ENCODE data around the gene SELENOW.

DNA sequence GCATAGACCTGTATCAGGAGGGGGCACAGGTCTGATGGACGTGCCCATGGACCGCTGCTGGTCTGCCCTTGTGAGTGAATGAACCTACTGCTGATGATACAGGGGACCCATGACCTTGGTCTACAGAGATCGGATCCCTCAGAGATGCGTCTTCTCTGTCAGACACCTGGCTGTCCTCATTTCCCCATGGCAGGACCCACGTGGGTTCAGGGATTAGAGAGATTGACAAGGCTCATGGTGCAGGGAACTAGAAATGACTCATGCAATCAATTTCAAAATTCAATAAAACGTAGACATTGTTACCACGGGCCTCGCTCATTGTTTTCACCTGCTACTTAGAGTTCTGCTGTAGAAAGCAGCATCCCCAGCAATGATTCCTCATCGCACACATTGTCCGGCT is 26.8 kb downstream of the SELENOW start:
- TF ChIP-seq, protein P1, sequence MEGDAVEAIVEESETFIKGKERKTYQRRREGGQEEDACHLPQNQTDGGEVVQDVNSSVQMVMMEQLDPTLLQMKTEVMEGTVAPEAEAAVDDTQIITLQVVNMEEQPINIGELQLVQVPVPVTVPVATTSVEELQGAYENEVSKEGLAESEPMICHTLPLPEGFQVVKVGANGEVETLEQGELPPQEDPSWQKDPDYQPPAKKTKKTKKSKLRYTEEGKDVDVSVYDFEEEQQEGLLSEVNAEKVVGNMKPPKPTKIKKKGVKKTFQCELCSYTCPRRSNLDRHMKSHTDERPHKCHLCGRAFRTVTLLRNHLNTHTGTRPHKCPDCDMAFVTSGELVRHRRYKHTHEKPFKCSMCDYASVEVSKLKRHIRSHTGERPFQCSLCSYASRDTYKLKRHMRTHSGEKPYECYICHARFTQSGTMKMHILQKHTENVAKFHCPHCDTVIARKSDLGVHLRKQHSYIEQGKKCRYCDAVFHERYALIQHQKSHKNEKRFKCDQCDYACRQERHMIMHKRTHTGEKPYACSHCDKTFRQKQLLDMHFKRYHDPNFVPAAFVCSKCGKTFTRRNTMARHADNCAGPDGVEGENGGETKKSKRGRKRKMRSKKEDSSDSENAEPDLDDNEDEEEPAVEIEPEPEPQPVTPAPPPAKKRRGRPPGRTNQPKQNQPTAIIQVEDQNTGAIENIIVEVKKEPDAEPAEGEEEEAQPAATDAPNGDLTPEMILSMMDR (IDR thresholded peaks at IDR 0.05): no peak
- TF ChIP-seq POLR2A (IDR thresholded peaks at IDR 0.05) (no peak), POLR2AphosphoS5 (IDR thresholded peaks at IDR 0.05) (no peak)
